HG02763 (cell line): Measurements from ENCODE around the gene PLBD2.

Experiments used
- ATAC-seq: cut with Tn5 transposase; IDR thresholded peaks from one replicate; pipeline ENCODE4 v1.9.1; 2021; ENCODE audit warnings: mild to moderate bottlenecking, moderate library complexity; ENCODE audit not compliant: unreplicated experiment

The PLBD2 gene

DNA sequence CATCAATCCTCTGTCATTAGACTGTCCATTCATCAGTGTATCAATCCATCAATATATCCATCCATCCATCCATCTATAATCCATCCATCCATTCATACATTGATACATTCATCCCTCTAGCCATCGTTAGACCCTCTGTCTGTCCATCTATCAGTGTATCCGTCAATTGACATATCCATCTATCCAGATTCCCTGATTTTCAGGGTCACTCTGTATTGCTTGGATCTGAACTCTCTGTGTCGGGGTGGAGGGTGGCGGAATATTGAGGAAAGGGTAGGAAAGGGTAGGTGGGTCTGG lies 80.9 kb downstream of the PLBD2 start:
- no peak for ATAC-seq

GRCh38 chr12:113439606-113440030 lies 81.2 kb downstream of the PLBD2 start:
- no peak for ATAC-seq

- ATAC-seq = no peak
Observed at GRCh38 chr12:113440336-113440735, 81.9 kb downstream of the PLBD2 start.
